Activated T-helper 1 cell treated with anti-CD3 and anti-CD28 coated beads, Interleukin-12 subunit alpha, Interleukin-12 subunit beta, Interleukin-2, Interleukin-4 antibody, amounts not matched to agents 30 ng/mL and 10 ng/mL and 1 ng/mL, durations not matched to agents 14 hours and 24 hours and 36 hours (primary cell): ENCODE results near the gene GPHA2. TPM values are rescaled to one million over a fixed set of nuclear protein-coding genes. Genes with fewer than 3 reads are reported as not detected.
A peak's percentile ranks its signal among the peaks of the same experiment; 100 is the strongest.

Source experiments
- DNase-seq: peaks from one replicate; pipeline ENCODE4 v3.0.0; 2021; ENCODE audit warnings: low spot score
- H3K27ac Mint-ChIP-seq: one replicate; pipeline ENCODE4 v1.8.0; 2021; ENCODE audit warnings: mild to moderate bottlenecking, mixed read lengths
- H3K27me3 Mint-ChIP-seq: one replicate; pipeline ENCODE4 v1.8.0; 2022; ENCODE audit warnings: mild to moderate bottlenecking, moderate library complexity, mixed read lengths; ENCODE audit not compliant: insufficient read depth
- H3K36me3 Mint-ChIP-seq: one replicate; pipeline ENCODE4 v1.8.0; 2021; ENCODE audit warnings: low read depth, mixed read lengths
- H3K4me1 Mint-ChIP-seq: one replicate; pipeline ENCODE4 v1.8.0; 2021; ENCODE audit warnings: low read depth, mixed read lengths
- H3K4me3 Mint-ChIP-seq: one replicate; pipeline ENCODE4 v1.8.0; 2021; ENCODE audit warnings: mild to moderate bottlenecking, moderate library complexity, mixed read lengths
- H3K9me3 Mint-ChIP-seq: one replicate; pipeline ENCODE4 v1.8.0; 2021; ENCODE audit warnings: mixed read lengths
- intact Hi-C: fragments of 100-400 bp; cut with micrococcal nuclease; formaldehyde crosslinking; loops from one replicate; pipeline ENCODE4 v1.15.1; 2024
- total RNA-seq: library from RNA; stranded (reverse); gene quantifications from 2 replicates; pipeline ENCODE4 v1.2.3, GENCODE V29; 2022

Gene GPHA2
- total RNA-seq, 1 donor from 2014 or later = not detected

- intact Hi-C loops = loop anchor here (2.0 kb wide), 1 partner anchor 123 kb away; the partner anchor contains the start of gene MAP4K2
- H3K36me3 Mint-ChIP-seq = peaks cover 18% of the 10 kb centered on the region
- no peaks in the 10 kb centered on the region for H3K9me3 Mint-ChIP-seq
- no peaks in the 10 kb centered on the region for H3K27me3 Mint-ChIP-seq
- H3K4me3 Mint-ChIP-seq = peak overlapping the region; percentile 93
- DNase-seq = no peak
- H3K4me1 Mint-ChIP-seq = peaks cover 20% of the 10 kb centered on the region
- H3K27ac Mint-ChIP-seq = no peak overlapping the region
Measured at GRCh38 chr11:64925536-64926436, 9.9 kb downstream of the GPHA2 start.

- intact Hi-C loops = loop anchor here (1.0 to 2.0 kb wide), 8 partner anchors 9 to 690 kb away; partner anchors contain the start of genes CDCA5, MAP4K2, PCNX3 and SF1
- H3K9me3 Mint-ChIP-seq = no peaks in the 10 kb centered on the region
- DNase-seq = no peak
- peak overlapping the region; percentile 93 for H3K4me3 Mint-ChIP-seq
- peak overlapping the region; percentile 18 for H3K27ac Mint-ChIP-seq
- H3K36me3 Mint-ChIP-seq = peaks cover 11% of the 10 kb centered on the region
- H3K27me3 Mint-ChIP-seq = no peaks in the 10 kb centered on the region
- peaks cover 20% of the 10 kb centered on the region for H3K4me1 Mint-ChIP-seq
Measured at GRCh38 chr11:64924910-64925284, 10.8 kb downstream of the GPHA2 start.

- peak within 1 kb of the TSS; percentile 97 for H3K27ac Mint-ChIP-seq
- peaks cover 20% of the 10 kb centered on the region for H3K4me1 Mint-ChIP-seq
- no peaks in the 10 kb centered on the region for H3K9me3 Mint-ChIP-seq
- peak; percentile 89 for DNase-seq
- H3K4me3 Mint-ChIP-seq = peak within 1 kb of the TSS; percentile 93
- H3K27me3 Mint-ChIP-seq = no peaks in the 10 kb centered on the region
- intact Hi-C loops = loop anchor here (1.0 to 2.0 kb wide), 8 partner anchors 8 to 691 kb away; partner anchors contain the start of genes CDCA5, MAP4K2, PCNX3 and SF1
- peaks cover 9% of the 10 kb centered on the region for H3K36me3 Mint-ChIP-seq
Measured at GRCh38 chr11:64923944-64924909, 11.5 kb downstream of the GPHA2 start, which contains the start of gene PPP2R5B. TSS of gene PPP2R5B (plus strand) at chr11:64924689. CDS start at chr11:64925735, 1,046 bp downstream.

GRCh38 chr11:64923151-64923661, 12.5 kb downstream of the GPHA2 start:
- Mint-ChIP-seq H3K9me3 (no peaks in the 10 kb centered on the region), H3K4me1 (peaks cover 20% of the 10 kb centered on the region), H3K27me3 (no peaks in the 10 kb centered on the region), H3K4me3 (no peak overlapping the region), H3K27ac (no peak overlapping the region), H3K36me3 (peaks cover 9% of the 10 kb centered on the region)
- intact Hi-C loops = no loop called here
- DNase-seq = no peak

- no peak overlapping the region for H3K4me3 Mint-ChIP-seq
- H3K9me3 Mint-ChIP-seq = no peaks in the 10 kb centered on the region
- no peaks in the 10 kb centered on the region for H3K36me3 Mint-ChIP-seq
- H3K4me1 Mint-ChIP-seq = peaks cover 26% of the 10 kb centered on the region
- H3K27me3 Mint-ChIP-seq = no peaks in the 10 kb centered on the region
- no peak for DNase-seq
- intact Hi-C loops = no loop called here
- H3K27ac Mint-ChIP-seq = no peak overlapping the region
Measured at GRCh38 chr11:64921384-64921783, 14.3 kb downstream of the GPHA2 start.

- intact Hi-C loops = no loop called here
- no peaks in the 10 kb centered on the region for H3K27me3 Mint-ChIP-seq
- no peaks in the 10 kb centered on the region for H3K9me3 Mint-ChIP-seq
- H3K36me3 Mint-ChIP-seq = no peaks in the 10 kb centered on the region
- no peak overlapping the region for H3K4me3 Mint-ChIP-seq
- DNase-seq = no peak
- peaks cover 30% of the 10 kb centered on the region for H3K4me1 Mint-ChIP-seq
- no peak overlapping the region for H3K27ac Mint-ChIP-seq
Measured at GRCh38 chr11:64920124-64920523, 15.6 kb downstream of the GPHA2 start.

- H3K27me3 Mint-ChIP-seq = no peaks in the 10 kb centered on the region
- no peak for DNase-seq
- intact Hi-C loops = loop anchor here (5.0 kb wide), 1 partner anchor 653 kb away; the partner anchor contains the start of genes FAM89B and ZNRD2
- no peaks in the 10 kb centered on the region for H3K36me3 Mint-ChIP-seq
- peaks cover 30% of the 10 kb centered on the region for H3K4me1 Mint-ChIP-seq
- H3K4me3 Mint-ChIP-seq = no peak overlapping the region
- no peaks in the 10 kb centered on the region for H3K9me3 Mint-ChIP-seq
- no peak overlapping the region for H3K27ac Mint-ChIP-seq
Measured at GRCh38 chr11:64919627-64920026, 16.1 kb downstream of the GPHA2 start.

GRCh38 chr11:64918017-64918416, 17.7 kb downstream of the GPHA2 start:
- Mint-ChIP-seq H3K9me3 (no peaks in the 10 kb centered on the region), H3K27me3 (no peaks in the 10 kb centered on the region), H3K36me3 (peaks cover 7% of the 10 kb centered on the region), H3K27ac (peak overlapping the region; percentile 82), H3K4me1 (peaks cover 20% of the 10 kb centered on the region), H3K4me3 (peak overlapping the region; percentile 88)
- no peak for DNase-seq
- intact Hi-C loops = loop anchor here (5.0 kb wide), 1 partner anchor 654 kb away; the partner anchor contains the start of genes FAM89B and ZNRD2

- Mint-ChIP-seq H3K4me1 (peaks cover 20% of the 10 kb centered on the region), H3K27me3 (no peaks in the 10 kb centered on the region), H3K27ac (peak overlapping the region; percentile 82), H3K4me3 (peak overlapping the region; percentile 88), H3K36me3 (peaks cover 7% of the 10 kb centered on the region), H3K9me3 (no peaks in the 10 kb centered on the region)
- no peak for DNase-seq
- intact Hi-C loops = loop anchor here (1.0 to 5.0 kb wide), 16 partner anchors 17 to 655 kb away; partner anchors contain the start of genes ARL2, CDCA5, EHD1 and FAM89B
Measured at GRCh38 chr11:64917663-64917995, 18.1 kb downstream of the GPHA2 start.

- intact Hi-C loops = loop anchor here (1.0 to 5.0 kb wide), 17 partner anchors 7 to 655 kb away; partner anchors contain the start of genes ARL2, CDCA5, EHD1 and FAM89B
- Mint-ChIP-seq H3K36me3 (peaks cover 7% of the 10 kb centered on the region), H3K27ac (peak within 1 kb of the TSS; percentile 82), H3K4me1 (peaks cover 20% of the 10 kb centered on the region), H3K27me3 (no peaks in the 10 kb centered on the region), H3K9me3 (no peaks in the 10 kb centered on the region), H3K4me3 (peak within 1 kb of the TSS; percentile 88)
- DNase-seq = peak; percentile 99
Measured at GRCh38 chr11:64916775-64917662, 18.7 kb downstream of the GPHA2 start, which contains the start of gene ATG2A. TSS of gene ATG2A (minus strand) at chr11:64917209. CDS start at chr11:64917135, 74 bp downstream.

- Mint-ChIP-seq H3K36me3 (peaks cover 13% of the 10 kb centered on the region), H3K4me3 (peak overlapping the region; percentile 88), H3K4me1 (peaks cover 20% of the 10 kb centered on the region), H3K27ac (peak overlapping the region; percentile 82), H3K9me3 (no peaks in the 10 kb centered on the region), H3K27me3 (no peaks in the 10 kb centered on the region)
- intact Hi-C loops = loop anchor here (1.0 to 5.0 kb wide), 4 partner anchors 8 to 656 kb away; partner anchors contain the start of genes FAM89B, POLA2, PPP2R5B and ZNRD2
- DNase-seq = peak; percentile 52
Measured at GRCh38 chr11:64916040-64916774, 19.5 kb downstream of the GPHA2 start.
